LNCAP (cell line): ENCODE measurements around the gene OTUD7B.
A peak's percentile ranks its signal among the peaks of the same experiment; 100 is the strongest.

ENCODE experiments used
- TF ChIP-seq, protein P1 (sequence below): fragments of 450-650 bp; IDR thresholded peaks from 2 replicates; pipeline ENCODE4 v1.5.1; 2017; ENCODE audit warnings: mild to moderate bottlenecking

Gene OTUD7B

DNA sequence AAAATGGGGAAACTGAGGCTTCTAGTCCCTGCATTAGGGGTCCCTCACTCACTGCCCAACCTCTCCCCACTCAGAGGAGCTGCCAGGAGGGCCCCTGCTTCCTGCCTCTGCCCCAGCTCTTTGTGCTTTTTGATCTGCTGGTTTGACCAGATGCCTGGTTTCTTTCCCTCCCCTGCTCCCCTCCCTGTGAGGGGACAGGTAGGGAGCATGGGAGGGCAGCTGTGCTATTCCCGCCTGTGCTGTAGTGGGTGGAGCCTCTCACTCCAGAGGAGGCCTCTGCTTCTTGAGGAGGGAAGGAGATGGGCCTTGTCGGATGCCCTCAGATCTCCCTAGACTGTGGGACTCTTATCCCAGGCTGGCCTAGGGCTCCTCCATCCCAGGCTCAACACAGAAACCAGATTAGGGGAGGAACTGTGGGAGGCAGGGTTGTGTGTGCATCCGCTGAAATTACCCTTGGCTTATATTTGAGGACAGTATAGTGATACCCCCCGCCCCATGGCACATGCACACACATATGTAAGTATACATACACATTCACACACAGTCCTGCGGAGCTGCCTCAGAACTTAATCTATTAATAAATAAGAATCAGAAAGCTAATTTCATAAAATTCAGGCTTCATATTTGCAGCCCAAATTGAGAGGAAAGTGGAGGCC is 106.6 kb downstream of the OTUD7B start:
- TF ChIP-seq, protein P1, sequence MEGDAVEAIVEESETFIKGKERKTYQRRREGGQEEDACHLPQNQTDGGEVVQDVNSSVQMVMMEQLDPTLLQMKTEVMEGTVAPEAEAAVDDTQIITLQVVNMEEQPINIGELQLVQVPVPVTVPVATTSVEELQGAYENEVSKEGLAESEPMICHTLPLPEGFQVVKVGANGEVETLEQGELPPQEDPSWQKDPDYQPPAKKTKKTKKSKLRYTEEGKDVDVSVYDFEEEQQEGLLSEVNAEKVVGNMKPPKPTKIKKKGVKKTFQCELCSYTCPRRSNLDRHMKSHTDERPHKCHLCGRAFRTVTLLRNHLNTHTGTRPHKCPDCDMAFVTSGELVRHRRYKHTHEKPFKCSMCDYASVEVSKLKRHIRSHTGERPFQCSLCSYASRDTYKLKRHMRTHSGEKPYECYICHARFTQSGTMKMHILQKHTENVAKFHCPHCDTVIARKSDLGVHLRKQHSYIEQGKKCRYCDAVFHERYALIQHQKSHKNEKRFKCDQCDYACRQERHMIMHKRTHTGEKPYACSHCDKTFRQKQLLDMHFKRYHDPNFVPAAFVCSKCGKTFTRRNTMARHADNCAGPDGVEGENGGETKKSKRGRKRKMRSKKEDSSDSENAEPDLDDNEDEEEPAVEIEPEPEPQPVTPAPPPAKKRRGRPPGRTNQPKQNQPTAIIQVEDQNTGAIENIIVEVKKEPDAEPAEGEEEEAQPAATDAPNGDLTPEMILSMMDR: no peak

DNA sequence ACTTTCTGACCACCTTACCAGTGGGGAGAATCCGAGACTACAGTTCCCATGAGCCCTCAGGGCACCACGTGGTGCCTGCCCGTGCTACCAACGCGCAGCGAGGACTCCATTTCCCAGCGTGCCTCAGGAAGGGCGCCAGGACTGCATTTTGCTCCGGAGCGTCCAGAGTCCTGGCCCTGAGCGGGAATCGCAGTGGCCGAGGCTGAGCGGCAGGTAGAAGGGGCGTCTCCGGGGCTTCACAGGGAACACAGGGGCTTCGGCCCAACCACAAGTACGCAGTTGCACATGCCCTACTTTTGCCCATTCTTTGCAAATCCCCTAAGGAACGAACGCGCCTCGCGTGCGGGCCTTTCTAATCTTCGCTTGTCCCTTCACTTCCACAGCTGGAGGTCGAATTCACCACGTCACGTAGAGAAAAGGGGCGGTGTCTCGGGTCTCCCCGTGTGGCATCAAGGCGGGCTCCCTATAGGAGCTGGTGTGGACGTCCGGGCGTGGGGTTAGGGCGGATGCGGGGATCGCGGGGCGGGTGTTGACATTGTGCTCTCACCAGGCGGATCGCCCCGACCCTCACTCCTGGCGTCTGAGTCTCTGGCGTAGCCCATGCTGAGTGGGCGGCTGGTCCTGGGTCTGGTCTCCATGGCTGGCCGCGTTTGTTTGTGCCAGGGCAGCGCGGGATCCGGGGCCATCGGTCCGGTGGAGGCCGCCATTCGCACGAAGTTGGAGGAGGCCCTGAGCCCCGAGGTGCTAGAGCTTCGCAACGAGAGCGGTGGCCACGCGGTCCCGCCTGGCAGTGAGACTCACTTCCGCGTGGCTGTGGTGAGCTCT is 110.9 kb downstream of the OTUD7B start, which contains the start of gene BOLA1:
TSS of gene BOLA1 (plus strand) at position 109 of the 825 bp plus-strand sequence. CDS start at position 601, 492 bp downstream.
- TF ChIP-seq, protein P1: no peak

DNA sequence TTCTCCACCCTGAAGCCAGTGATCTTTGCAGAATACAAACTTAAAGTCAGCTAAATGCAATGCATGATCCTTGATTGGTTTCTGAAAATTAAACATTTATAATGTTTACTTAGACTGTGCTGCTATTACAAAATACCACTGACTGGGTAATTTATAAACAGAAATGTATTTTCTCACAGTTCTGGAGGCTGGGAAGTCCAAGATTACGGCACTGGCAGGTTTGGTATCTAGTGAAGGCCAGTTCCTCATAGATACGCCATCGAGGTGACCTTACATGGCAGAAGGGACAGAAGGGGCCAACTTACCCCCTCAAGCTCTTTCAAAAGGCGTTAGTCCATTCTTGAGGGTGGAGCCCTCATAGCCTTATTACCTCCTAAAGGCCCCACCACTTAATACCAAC is 114.0 kb downstream of the OTUD7B start:
- TF ChIP-seq, protein P1: no peak

DNA sequence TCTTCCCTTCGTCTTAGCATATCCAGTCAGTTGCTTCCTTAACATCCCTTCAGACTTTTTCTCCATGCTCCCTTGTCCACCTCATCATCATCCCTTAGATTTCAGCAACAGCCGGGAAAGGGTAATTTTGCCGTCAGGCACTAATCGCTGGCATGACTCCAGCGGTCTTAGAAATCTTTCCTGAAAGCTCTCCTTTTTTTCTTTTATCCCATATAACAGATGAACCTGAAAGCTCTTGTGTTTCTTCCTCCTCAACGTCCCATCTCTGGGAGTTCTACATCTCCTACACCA is 121.6 kb downstream of the OTUD7B start:
- TF ChIP-seq, protein P1: no peak

DNA sequence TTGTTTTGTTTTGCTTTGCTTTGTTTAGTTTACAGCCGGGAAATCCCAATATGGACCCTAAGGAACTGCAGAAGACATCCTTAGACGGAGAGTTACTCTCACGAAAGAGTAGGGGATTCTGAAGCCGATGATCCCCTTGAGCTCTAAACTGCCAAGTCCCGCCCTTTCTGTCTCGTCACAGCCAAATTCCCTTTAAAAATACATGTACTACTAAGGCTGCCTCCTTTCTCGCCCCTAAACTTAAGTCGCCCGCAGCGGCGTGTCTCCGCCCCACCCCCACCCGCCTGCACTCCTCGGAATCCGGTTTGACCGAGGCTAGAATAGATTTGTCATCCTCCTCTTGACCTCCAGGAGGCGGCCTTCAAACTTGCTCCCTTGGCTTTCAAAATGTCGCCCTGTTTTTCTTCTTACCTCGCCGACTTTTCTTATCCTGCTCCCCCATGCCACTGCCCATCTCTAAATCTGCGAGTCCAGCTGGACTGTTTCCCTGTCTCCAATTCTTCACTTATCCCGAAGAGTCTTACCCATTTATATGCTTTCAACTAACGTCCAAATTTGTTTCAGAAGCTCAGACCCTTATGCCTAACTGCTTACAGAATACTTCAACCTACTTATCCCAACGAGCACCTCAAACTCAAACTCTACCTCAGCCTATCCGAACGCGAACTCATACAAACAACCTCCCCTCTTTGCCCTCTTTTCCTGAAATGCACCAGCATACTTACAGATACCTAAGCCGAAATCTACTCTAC is 122.1 kb downstream of the OTUD7B start:
- TF ChIP-seq, protein P1: peak; percentile 72; the same call in 1 of the 2 replicates
